H1 (cell line): ENCODE measurements around the gene ARID5B. TPM values are rescaled to one million over a fixed set of nuclear protein-coding genes. Genes with fewer than 3 reads are reported as not detected.

ENCODE experiments used
- PHF8 ChIP-seq: fragments of 200-600 bp; sonication (generic); conservative IDR thresholded peaks from 2 replicates; pipeline ENCODE4 v1.7.1; 2012; ENCODE audit warnings: low read depth, mild to moderate bottlenecking, inconsistent platforms, low read length, moderate library complexity
- SP1 ChIP-seq: IDR thresholded peaks from 2 replicates; pipeline ENCODE4 v1.6.1; 2011; ENCODE audit warnings: low read depth, low read length
- polyA plus RNA-seq, 7 experiments: library from polyadenylated mRNA; depleted of rRNA in 3 of 7; stranded (reverse) in 5 of 7; unstranded in 2 of 7; fragments of >200 nt in 5 of 7; fragments of 200-250 nt in 2 of 7; gene quantifications; 1 replicate in 5 of 7; 2 replicates in 1 of 7; 4 replicates in 1 of 7; pipeline versions ENCODE4 v1.2.1 to v1.2.3, GENCODE V29; 2011 to 2013; ENCODE audit warnings: missing spikeins in 2 of 7, mixed read lengths in 2 of 7
- total RNA-seq: library from RNA; stranded (reverse); fragmentation: NEBNext Ultra II Directional; extraction: Animal tissue kit (Norgen Biotek cat#: 25700); gene quantifications from 2 replicates; pipeline ENCODE4 v1.2.1, GENCODE V29; 2021
- TF ChIP-seq, protein P1 (sequence below): IDR thresholded peaks from 2 replicates; pipeline ENCODE4 v1.6.1; 2012; ENCODE audit warnings: inconsistent platforms

ARID5B gene
- total and polyA plus RNA-seq, 2 of the 8 experiments (the other 6 are each of a cell fraction or from before 2014, with no cell fraction given), result 0.21 to 1.1 TPM

DNA sequence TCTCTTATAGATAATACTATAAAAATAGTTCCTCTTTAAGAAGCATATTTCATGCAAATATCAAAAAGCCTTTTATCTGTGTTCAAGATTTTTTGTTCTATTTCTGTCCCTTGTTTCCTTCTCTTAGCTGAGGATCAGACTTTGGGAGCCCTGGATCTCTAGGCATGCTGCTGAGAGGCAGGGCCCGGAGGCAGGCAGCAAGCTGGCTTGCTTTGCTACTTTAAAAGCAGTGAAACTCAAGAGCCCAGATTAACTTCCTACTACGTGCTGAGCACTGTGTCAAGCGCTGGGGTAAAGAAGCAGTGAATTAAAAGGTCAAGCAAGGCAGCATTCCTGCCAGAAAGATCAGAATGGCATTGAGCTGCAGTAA is 31.0 kb upstream of the ARID5B start (continued):
- TF ChIP-seq, protein P1, sequence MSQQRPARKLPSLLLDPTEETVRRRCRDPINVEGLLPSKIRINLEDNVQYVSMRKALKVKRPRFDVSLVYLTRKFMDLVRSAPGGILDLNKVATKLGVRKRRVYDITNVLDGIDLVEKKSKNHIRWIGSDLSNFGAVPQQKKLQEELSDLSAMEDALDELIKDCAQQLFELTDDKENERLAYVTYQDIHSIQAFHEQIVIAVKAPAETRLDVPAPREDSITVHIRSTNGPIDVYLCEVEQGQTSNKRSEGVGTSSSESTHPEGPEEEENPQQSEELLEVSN, result no peak
- TF ChIP-seq PHF8 (no peak), SP1 (no peak)
